ENCODE results near the gene KIAA0930. TPM values are rescaled to one million over a fixed set of nuclear protein-coding genes. Genes with fewer than 3 reads are reported as not detected.

KIAA0930 gene
- total and polyA plus RNA-seq, 2 experiments from 2014 or later, result 15.0 to 78.6 TPM

DNA sequence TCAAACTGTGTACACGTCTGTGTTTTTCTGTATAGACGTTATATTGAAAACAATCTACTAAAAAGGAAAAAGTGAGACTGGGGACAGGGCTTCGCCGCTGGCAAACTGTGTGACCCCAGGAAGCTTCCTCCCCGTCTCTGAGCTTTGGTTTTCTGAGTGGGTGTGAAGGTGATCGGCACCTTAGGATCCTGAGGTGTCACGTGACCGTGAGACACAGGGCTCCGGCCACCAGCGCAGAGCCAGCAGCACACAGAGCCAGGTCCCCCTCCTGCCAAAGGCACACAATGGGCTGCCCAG, 32.0 kb downstream of the KIAA0930 start (continued):
- TF ChIP-seq, protein P1, sequence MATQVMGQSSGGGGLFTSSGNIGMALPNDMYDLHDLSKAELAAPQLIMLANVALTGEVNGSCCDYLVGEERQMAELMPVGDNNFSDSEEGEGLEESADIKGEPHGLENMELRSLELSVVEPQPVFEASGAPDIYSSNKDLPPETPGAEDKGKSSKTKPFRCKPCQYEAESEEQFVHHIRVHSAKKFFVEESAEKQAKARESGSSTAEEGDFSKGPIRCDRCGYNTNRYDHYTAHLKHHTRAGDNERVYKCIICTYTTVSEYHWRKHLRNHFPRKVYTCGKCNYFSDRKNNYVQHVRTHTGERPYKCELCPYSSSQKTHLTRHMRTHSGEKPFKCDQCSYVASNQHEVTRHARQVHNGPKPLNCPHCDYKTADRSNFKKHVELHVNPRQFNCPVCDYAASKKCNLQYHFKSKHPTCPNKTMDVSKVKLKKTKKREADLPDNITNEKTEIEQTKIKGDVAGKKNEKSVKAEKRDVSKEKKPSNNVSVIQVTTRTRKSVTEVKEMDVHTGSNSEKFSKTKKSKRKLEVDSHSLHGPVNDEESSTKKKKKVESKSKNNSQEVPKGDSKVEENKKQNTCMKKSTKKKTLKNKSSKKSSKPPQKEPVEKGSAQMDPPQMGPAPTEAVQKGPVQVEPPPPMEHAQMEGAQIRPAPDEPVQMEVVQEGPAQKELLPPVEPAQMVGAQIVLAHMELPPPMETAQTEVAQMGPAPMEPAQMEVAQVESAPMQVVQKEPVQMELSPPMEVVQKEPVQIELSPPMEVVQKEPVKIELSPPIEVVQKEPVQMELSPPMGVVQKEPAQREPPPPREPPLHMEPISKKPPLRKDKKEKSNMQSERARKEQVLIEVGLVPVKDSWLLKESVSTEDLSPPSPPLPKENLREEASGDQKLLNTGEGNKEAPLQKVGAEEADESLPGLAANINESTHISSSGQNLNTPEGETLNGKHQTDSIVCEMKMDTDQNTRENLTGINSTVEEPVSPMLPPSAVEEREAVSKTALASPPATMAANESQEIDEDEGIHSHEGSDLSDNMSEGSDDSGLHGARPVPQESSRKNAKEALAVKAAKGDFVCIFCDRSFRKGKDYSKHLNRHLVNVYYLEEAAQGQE (IDR thresholded peaks at IDR 0.05; ENCODE audit: unreplicated experiment), result no peak
- TF ChIP-seq, protein P2, sequence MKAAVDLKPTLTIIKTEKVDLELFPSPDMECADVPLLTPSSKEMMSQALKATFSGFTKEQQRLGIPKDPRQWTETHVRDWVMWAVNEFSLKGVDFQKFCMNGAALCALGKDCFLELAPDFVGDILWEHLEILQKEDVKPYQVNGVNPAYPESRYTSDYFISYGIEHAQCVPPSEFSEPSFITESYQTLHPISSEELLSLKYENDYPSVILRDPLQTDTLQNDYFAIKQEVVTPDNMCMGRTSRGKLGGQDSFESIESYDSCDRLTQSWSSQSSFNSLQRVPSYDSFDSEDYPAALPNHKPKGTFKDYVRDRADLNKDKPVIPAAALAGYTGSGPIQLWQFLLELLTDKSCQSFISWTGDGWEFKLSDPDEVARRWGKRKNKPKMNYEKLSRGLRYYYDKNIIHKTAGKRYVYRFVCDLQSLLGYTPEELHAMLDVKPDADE (IDR thresholded peaks at IDR 0.05), result no peak
- TF ChIP-seq NANOG (IDR thresholded peaks at IDR 0.05; ENCODE audit: borderline replicate concordance) (no peak), EZH2phosphoT487 (IDR thresholded peaks at IDR 0.05; ENCODE audit: unreplicated experiment) (no peak)

DNA sequence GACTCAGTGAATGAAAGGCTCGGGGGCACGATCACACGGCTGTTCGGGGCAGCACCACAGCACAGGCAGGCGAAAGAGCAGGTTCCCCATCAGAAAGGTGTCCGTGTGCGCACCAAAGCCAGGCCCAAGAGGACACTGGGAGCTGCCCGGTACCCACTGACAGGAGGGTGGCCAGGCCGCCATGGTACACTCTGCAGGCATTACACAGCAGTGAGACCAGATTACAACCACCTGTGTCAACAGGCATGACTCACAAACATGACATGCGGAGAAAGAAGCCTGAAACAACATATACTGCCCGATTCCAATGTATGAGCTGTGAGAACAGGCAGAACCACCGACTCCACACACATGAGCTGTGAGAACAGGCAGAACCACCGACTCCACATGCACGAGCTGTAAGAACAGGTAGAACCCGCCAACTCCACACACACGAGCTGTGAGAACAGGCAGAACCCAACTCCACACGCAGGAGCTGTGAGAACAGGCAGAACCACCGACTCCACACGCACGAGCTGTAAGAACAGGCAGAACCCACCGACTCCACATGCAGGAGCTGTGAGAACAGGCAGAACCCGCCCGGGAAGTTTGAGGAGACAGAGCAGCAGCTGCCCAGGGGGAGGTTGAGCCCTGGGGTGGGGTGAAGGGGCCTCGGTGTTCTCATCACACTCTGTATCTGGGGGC, 32.6 kb downstream of the KIAA0930 start:
- Mint-ChIP-seq H3K4me3 (no peak overlapping the region), H3K9me3 (no peaks in the 10 kb centered on the region), H3K36me3 (ENCODE audit: low read depth) (peaks cover 10% of the 10 kb centered on the region; the same call in 2 of the 3 replicates), H3K27me3 (ENCODE audit: insufficient read depth, low read depth, poor library complexity) (peaks cover 18% of the 10 kb centered on the region), H3K27ac (no peak overlapping the region), H3K4me1 (peaks cover 25% of the 10 kb centered on the region)
- Histone ChIP-seq H3K4me3 (no peak overlapping the region), H3K27ac (ENCODE audit: low read depth) (no peak overlapping the region), H3K4me2 (no peak overlapping the region), H3F3A (replicated peaks; ENCODE audit: low read depth) (no peaks in the 10 kb centered on the region; the same call in 1 of the 2 replicates), H2AFZ (no peak overlapping the region), H3K9me2 (ENCODE audit: insufficient read depth) (no peaks in the 10 kb centered on the region), H3K4me1 (ENCODE audit: insufficient read depth) (peaks cover 10% of the 10 kb centered on the region), H3K79me2 (replicated peaks; ENCODE audit: insufficient read depth) (no peaks in the 10 kb centered on the region; the same call in 1 of the 2 replicates), H3K36me3 (ENCODE audit: insufficient read depth) (no peaks in the 10 kb centered on the region), H3K27me3 (ENCODE audit: insufficient read depth) (no peaks in the 10 kb centered on the region), H4K20me1 (replicated peaks; ENCODE audit: insufficient read depth) (no peaks in the 10 kb centered on the region)
- DNase-seq (ENCODE audit: low spot score), result no peak
- no peak for ATAC-seq
- TF ChIP-seq EZH2 (IDR thresholded peaks at IDR 0.05; ENCODE audit: low read depth, unreplicated experiment), result no peak
- TF ChIP-seq, protein P2 (IDR thresholded peaks at IDR 0.05), result no peak
- TF ChIP-seq, protein P3, sequence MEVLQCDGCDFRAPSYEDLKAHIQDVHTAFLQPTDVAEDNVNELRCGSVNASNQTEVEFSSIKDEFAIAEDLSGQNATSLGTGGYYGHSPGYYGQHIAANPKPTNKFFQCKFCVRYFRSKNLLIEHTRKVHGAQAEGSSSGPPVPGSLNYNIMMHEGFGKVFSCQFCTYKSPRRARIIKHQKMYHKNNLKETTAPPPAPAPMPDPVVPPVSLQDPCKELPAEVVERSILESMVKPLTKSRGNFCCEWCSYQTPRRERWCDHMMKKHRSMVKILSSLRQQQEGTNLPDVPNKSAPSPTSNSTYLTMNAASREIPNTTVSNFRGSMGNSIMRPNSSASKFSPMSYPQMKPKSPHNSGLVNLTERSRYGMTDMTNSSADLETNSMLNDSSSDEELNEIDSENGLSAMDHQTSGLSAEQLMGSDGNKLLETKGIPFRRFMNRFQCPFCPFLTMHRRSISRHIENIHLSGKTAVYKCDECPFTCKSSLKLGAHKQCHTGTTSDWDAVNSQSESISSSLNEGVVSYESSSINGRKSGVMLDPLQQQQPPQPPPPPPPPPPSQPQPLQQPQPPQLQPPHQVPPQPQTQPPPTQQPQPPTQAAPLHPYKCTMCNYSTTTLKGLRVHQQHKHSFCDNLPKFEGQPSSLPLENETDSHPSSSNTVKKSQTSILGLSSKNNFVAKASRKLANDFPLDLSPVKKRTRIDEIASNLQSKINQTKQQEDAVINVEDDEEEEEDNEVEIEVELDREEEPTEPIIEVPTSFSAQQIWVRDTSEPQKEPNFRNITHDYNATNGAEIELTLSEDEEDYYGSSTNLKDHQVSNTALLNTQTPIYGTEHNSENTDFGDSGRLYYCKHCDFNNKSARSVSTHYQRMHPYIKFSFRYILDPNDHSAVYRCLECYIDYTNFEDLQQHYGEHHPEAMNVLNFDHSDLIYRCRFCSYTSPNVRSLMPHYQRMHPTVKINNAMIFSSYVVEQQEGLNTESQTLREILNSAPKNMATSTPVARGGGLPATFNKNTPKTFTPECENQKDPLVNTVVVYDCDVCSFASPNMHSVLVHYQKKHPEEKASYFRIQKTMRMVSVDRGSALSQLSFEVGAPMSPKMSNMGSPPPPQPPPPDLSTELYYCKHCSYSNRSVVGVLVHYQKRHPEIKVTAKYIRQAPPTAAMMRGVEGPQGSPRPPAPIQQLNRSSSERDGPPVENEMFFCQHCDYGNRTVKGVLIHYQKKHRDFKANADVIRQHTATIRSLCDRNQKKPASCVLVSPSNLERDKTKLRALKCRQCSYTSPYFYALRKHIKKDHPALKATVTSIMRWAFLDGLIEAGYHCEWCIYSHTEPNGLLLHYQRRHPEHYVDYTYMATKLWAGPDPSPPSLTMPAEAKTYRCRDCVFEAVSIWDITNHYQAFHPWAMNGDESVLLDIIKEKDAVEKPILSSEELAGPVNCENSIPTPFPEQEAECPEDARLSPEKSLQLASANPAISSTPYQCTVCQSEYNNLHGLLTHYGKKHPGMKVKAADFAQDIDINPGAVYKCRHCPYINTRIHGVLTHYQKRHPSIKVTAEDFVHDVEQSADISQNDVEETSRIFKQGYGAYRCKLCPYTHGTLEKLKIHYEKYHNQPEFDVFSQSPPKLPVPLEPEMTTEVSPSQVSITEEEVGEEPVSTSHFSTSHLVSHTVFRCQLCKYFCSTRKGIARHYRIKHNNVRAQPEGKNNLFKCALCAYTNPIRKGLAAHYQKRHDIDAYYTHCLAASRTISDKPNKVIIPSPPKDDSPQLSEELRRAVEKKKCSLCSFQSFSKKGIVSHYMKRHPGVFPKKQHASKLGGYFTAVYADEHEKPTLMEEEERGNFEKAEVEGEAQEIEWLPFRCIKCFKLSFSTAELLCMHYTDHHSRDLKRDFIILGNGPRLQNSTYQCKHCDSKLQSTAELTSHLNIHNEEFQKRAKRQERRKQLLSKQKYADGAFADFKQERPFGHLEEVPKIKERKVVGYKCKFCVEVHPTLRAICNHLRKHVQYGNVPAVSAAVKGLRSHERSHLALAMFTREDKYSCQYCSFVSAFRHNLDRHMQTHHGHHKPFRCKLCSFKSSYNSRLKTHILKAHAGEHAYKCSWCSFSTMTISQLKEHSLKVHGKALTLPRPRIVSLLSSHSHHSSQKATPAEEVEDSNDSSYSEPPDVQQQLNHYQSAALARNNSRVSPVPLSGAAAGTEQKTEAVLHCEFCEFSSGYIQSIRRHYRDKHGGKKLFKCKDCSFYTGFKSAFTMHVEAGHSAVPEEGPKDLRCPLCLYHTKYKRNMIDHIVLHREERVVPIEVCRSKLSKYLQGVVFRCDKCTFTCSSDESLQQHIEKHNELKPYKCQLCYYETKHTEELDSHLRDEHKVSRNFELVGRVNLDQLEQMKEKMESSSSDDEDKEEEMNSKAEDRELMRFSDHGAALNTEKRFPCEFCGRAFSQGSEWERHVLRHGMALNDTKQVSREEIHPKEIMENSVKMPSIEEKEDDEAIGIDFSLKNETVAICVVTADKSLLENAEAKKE (CRISPR knock-in tag; IDR thresholded peaks at IDR 0.05), result no peak
- TF ChIP-seq EZH2phosphoT487 (IDR thresholded peaks at IDR 0.05; ENCODE audit: unreplicated experiment), result no peak
- TF ChIP-seq ZNF114 (CRISPR knock-in tag; IDR thresholded peaks at IDR 0.05), result no peak
- TF ChIP-seq, protein P4, sequence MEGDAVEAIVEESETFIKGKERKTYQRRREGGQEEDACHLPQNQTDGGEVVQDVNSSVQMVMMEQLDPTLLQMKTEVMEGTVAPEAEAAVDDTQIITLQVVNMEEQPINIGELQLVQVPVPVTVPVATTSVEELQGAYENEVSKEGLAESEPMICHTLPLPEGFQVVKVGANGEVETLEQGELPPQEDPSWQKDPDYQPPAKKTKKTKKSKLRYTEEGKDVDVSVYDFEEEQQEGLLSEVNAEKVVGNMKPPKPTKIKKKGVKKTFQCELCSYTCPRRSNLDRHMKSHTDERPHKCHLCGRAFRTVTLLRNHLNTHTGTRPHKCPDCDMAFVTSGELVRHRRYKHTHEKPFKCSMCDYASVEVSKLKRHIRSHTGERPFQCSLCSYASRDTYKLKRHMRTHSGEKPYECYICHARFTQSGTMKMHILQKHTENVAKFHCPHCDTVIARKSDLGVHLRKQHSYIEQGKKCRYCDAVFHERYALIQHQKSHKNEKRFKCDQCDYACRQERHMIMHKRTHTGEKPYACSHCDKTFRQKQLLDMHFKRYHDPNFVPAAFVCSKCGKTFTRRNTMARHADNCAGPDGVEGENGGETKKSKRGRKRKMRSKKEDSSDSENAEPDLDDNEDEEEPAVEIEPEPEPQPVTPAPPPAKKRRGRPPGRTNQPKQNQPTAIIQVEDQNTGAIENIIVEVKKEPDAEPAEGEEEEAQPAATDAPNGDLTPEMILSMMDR (conservative IDR thresholded peaks at IDR 0.05; ENCODE audit: low read depth in 2 of 2), result no peak
- no peak for TF ChIP-seq CREB1 (CRISPR knock-in tag; IDR thresholded peaks at IDR 0.05; ENCODE audit: low read depth)
- no peak for TF ChIP-seq STAT1 (IDR thresholded peaks at IDR 0.05; ENCODE audit: unreplicated experiment)
- TF ChIP-seq NANOG (IDR thresholded peaks at IDR 0.05; ENCODE audit: borderline replicate concordance), result no peak

Data from GM23338 (cell line).